HG03442 (cell line): ENCODE results near the gene ZBTB3.
"Not testable (repeated sequence)": the region's sequence is repeated elsewhere in the genome, so short reads cannot be mapped to it uniquely, and the experiment has no call there.

ENCODE experiments used
- ATAC-seq: cut with Tn5 transposase; IDR thresholded peaks from one replicate; pipeline ENCODE4 v1.9.1; 2021; ENCODE audit warnings: mild to moderate bottlenecking, moderate library complexity; ENCODE audit not compliant: unreplicated experiment

ZBTB3 gene

GRCh38 chr11:62757846-62758788, 4.2 kb upstream of the ZBTB3 start:
- ATAC-seq: no peak

GRCh38 chr11:62755086-62755615, 1.2 kb upstream of the ZBTB3 start:
- ATAC-seq: no peak

- no peak for ATAC-seq
These were observed 795 bp downstream of the ZBTB3 start for GRCh38 chr11:62752994-62753735.

GRCh38 chr11:62752177-62752785, 1.7 kb downstream of the ZBTB3 start:
- ATAC-seq: no peak

GRCh38 chr11:62749931-62750330, 4.0 kb downstream of the ZBTB3 start:
- not testable (repeated sequence) for ATAC-seq

GRCh38 chr11:62747475-62748160, 6.3 kb downstream of the ZBTB3 start:
- no peak for ATAC-seq

- no peak for ATAC-seq
These were observed 16.8 kb downstream of the ZBTB3 start for GRCh38 chr11:62737196-62737595.

- no peak for ATAC-seq
These were observed 21.1 kb downstream of the ZBTB3 start for GRCh38 chr11:62732830-62733229.

GRCh38 chr11:62730076-62730475, 23.9 kb downstream of the ZBTB3 start:
- not testable (repeated sequence) for ATAC-seq

GRCh38 chr11:62728171-62728988, 25.6 kb downstream of the ZBTB3 start, which contains the start of gene TTC9C:
Gene TTC9C, plus strand, starts transcription at chr11:62728486. Its CDS starts 363 bp downstream, at chr11:62728849.
- peak; percentile 14 for ATAC-seq

- peak; percentile 41 for ATAC-seq
These were observed 26.1 kb downstream of the ZBTB3 start for GRCh38 chr11:62727872-62728170.

GRCh38 chr11:62727165-62727871, 26.6 kb downstream of the ZBTB3 start, which contains the start of gene HNRNPUL2:
Gene HNRNPUL2, minus strand, starts transcription at chr11:62727457. Its CDS starts 301 bp downstream, at chr11:62727156.
- peak; percentile 70 for ATAC-seq

- no peak for ATAC-seq
These were observed 27.1 kb downstream of the ZBTB3 start for GRCh38 chr11:62726915-62727164.

GRCh38 chr11:62726156-62726914, 27.6 kb downstream of the ZBTB3 start:
- no peak for ATAC-seq

- ATAC-seq: no peak
These were observed 28.3 kb downstream of the ZBTB3 start for GRCh38 chr11:62725646-62726045.

- ATAC-seq: no peak
These were observed 29.8 kb downstream of the ZBTB3 start for GRCh38 chr11:62724171-62724570.

- no peak for ATAC-seq
These were observed 32.0 kb downstream of the ZBTB3 start for GRCh38 chr11:62721994-62722393.

- ATAC-seq: no peak
These were observed 34.5 kb downstream of the ZBTB3 start for GRCh38 chr11:62719302-62719978.
